ENCODE data around the gene TTYH3.

Gene TTYH3

GRCh38 chr7:2632733-2633537 is 1.1 kb downstream of the TTYH3 start (continued):
- TF ChIP-seq ZNF24 (tag by site-specific recombination; IDR thresholded peaks at IDR 0.05) = peak; percentile 25; the same call in 1 of the 2 replicates
- no peak for TF ChIP-seq ZNF48 (tag by site-specific recombination; IDR thresholded peaks at IDR 0.05)
- no peak for TF ChIP-seq ZSCAN5A (tag by site-specific recombination; IDR thresholded peaks at IDR 0.05)
- 0 out of 2 replicates have a peak, but pooled peaks have one; percentile 18 for TF ChIP-seq KLF16 (tag by site-specific recombination; IDR thresholded peaks at IDR 0.05)
- TF ChIP-seq ZNF747 (tag by site-specific recombination; IDR thresholded peaks at IDR 0.05) = no peak
- no peak for TF ChIP-seq BCL11B (tag by site-specific recombination; IDR thresholded peaks at IDR 0.05; ENCODE audit: low read depth)
- TF ChIP-seq ZNF211 (tag by site-specific recombination; IDR thresholded peaks at IDR 0.05; ENCODE audit: low read depth) = no peak
- TF ChIP-seq ZNF473 (tag by site-specific recombination; IDR thresholded peaks at IDR 0.05) = no peak
- peak; percentile 95 for TF ChIP-seq EGR2 (tag by site-specific recombination; IDR thresholded peaks at IDR 0.05; ENCODE audit: low read depth)
- TF ChIP-seq WT1 (tag by site-specific recombination; IDR thresholded peaks at IDR 0.05) = 0 out of 2 replicates have a peak, but pooled peaks have one; percentile 15
- TF ChIP-seq ATF2 (tag by site-specific recombination; IDR thresholded peaks at IDR 0.05; ENCODE audit: low read depth) = peak; percentile 46; the same call in 1 of the 2 replicates
- TF ChIP-seq ZBTB48 (tag by site-specific recombination; IDR thresholded peaks at IDR 0.05) = no peak
- TF ChIP-seq ZNF341 (tag by site-specific recombination; IDR thresholded peaks at IDR 0.05; ENCODE audit: low read depth) = peak; percentile 88
- no peak for TF ChIP-seq ZNF645 (tag by site-specific recombination; IDR thresholded peaks at IDR 0.05)
- peak; percentile 29; the same call in 1 of the 2 replicates for TF ChIP-seq ZBTB20 (tag by site-specific recombination; IDR thresholded peaks at IDR 0.05)
- TF ChIP-seq ZNF223 (tag by site-specific recombination; IDR thresholded peaks at IDR 0.05) = 0 out of 2 replicates have a peak, but pooled peaks have one; percentile 67
- no peak for TF ChIP-seq ZSCAN18 (tag by site-specific recombination; IDR thresholded peaks at IDR 0.05)
- no peak for TF ChIP-seq ZNF391 (tag by site-specific recombination; IDR thresholded peaks at IDR 0.05; ENCODE audit: borderline replicate concordance, low read depth)
- TF ChIP-seq TRIM28 (IDR thresholded peaks at IDR 0.05; ENCODE audit: borderline replicate concordance, low read length) = no peak
- TF ChIP-seq GFI1B (tag by site-specific recombination; IDR thresholded peaks at IDR 0.05) = no peak
- TF ChIP-seq PBX3 (CRISPR knock-in tag; IDR thresholded peaks at IDR 0.05) = no peak
- TF ChIP-seq ZNF558 (tag by site-specific recombination; IDR thresholded peaks at IDR 0.05) = no peak
- no peak for TF ChIP-seq ZNF658 (tag by site-specific recombination; IDR thresholded peaks at IDR 0.05)
- TF ChIP-seq ZNF121 (tag by site-specific recombination; IDR thresholded peaks at IDR 0.05) = no peak
- TF ChIP-seq ZBTB44 (tag by site-specific recombination; IDR thresholded peaks at IDR 0.05) = no peak
- TF ChIP-seq YY2 (tag by site-specific recombination; IDR thresholded peaks at IDR 0.05) = peak; percentile 18; the same call in 1 of the 2 replicates
- TF ChIP-seq ZNF423 (tag by site-specific recombination; IDR thresholded peaks at IDR 0.05) = peak; percentile 81
- TF ChIP-seq ZNF133 (tag by site-specific recombination; IDR thresholded peaks at IDR 0.05) = no peak
- TF ChIP-seq GLIS2 (tag by site-specific recombination; IDR thresholded peaks at IDR 0.05) = peak; percentile 94
- TF ChIP-seq ZBTB1 (tag by site-specific recombination; IDR thresholded peaks at IDR 0.05) = no peak
- TF ChIP-seq ZBTB6 (tag by site-specific recombination; IDR thresholded peaks at IDR 0.05) = no peak
- no peak for TF ChIP-seq ZNF140 (tag by site-specific recombination; IDR thresholded peaks at IDR 0.05)

Data from HEK293 (cell line).